Heart right ventricle (tissue), 16 donors: ENCODE data around the gene ATP13A3. TPM values are rescaled to one million over a fixed set of nuclear protein-coding genes. Genes with fewer than 3 reads are reported as not detected.

Experiments used
- ATAC-seq, 8 donors: fragments of 200-7000 bp; cut with Tn5 transposase; one replicate each; pipeline ENCODE4 v1.9.1; 2020; ENCODE audit warnings: mild to moderate bottlenecking in 8 of 8, moderate library complexity in 8 of 8, moderate number of reproducible peaks in 1 of 8
- DNase-seq, 2 donors: peaks; one replicate each; pipeline ENCODE4 v3.0.0-alpha.2; 2020
- H3K27ac ChIP-seq, 10 donors: fragments of 200-600 bp; sonication (generic) in 2 of 10; one replicate each; pipeline versions ENCODE4 v1.5.0 to v1.8.0; 2020 to 2022; ENCODE audit warnings: mild to moderate bottlenecking in 3 of 10
- H3K27me3 ChIP-seq, 7 donors: fragments of 200-600 bp; one replicate each; pipeline ENCODE4 v1.8.0; 2021 to 2022; ENCODE audit warnings: mild to moderate bottlenecking in 2 of 7
- H3K36me3 ChIP-seq, 9 donors: fragments of 200-600 bp; sonication (generic) in 1 of 9; one replicate each; pipeline versions ENCODE4 v1.5.0 to v1.8.0; 2020 to 2022; ENCODE audit warnings: mild to moderate bottlenecking in 2 of 9
- H3K4me1 ChIP-seq, 9 donors: fragments of 200-600 bp; sonication (generic) in 1 of 9; one replicate each; pipeline versions ENCODE4 v1.5.0 to v1.8.0; 2020 to 2022; ENCODE audit warnings: mild to moderate bottlenecking in 4 of 9
- H3K4me3 ChIP-seq, 10 donors: fragments of 200-600 bp; sonication (generic) in 2 of 10; one replicate each; pipeline versions ENCODE4 v1.5.0 to v1.8.0; 2020 to 2022; ENCODE audit warnings: mild to moderate bottlenecking in 7 of 10, moderate library complexity in 2 of 10
- H3K9me3 ChIP-seq, 11 donors: fragments of 200-600 bp in 10 of 11; sonication (generic) in 2 of 11; one replicate each; pipeline versions ENCODE4 v1.5.0 to v1.8.0; 2013 to 2022; ENCODE audit warnings: mild to moderate bottlenecking in 2 of 11, control low read depth in 1 of 11, moderate library complexity in 1 of 11
- CTCF ChIP-seq, 9 donors: fragments of 200-600 bp; sonication (generic) in 2 of 9; IDR thresholded peaks; one replicate each; pipeline versions ENCODE4 v1.5.0 to v1.8.0; 2021 to 2022; ENCODE audit warnings: antibody characterized with exemption in 9 of 9, mild to moderate bottlenecking in 5 of 9, moderate library complexity in 1 of 9
- WGBS, 2 donors: extraction: QIAGEN DNeasy Blood & Tissue Kit; methylation state at CpG; one replicate each; pipeline ENCODE4 v1.1.7; 2013; ENCODE audit warnings: inconsistent platforms in 1 of 2; 5-methylcytosine and 5-hydroxymethylcytosine counted together
- intact Hi-C, 10 donors: fragments of 100-400 bp; cut with DNase I; formaldehyde crosslinking; loops; one replicate each; pipeline versions ENCODE4 v1.11.1 to v1.14.2; 2022
- polyA plus RNA-seq, 2 donors: library from polyadenylated mRNA; stranded (reverse); fragments of 200-250 nt; gene quantifications; one replicate each; pipeline ENCODE4 v1.2.3, GENCODE V29; 2013
- total RNA-seq, 10 donors: library from RNA; stranded (reverse); fragmentation: NEBNext Ultra II Directional in 3 of 10; extraction: Animal tissue kit (Norgen Biotek cat#: 25700) in 3 of 10; gene quantifications; one replicate each; pipeline versions ENCODE4 v1.2.1 to v1.2.4, GENCODE V29; 2021 to 2023
- donor health status: Arrhythmogenic right ventricular cardiomyopathy.
- donor health status: ischemic (EF 13 %, LVEDD 7.1; RV severe dilation, severe dysfunction).
- donor health status: healthy with polysubstance abuse.
- donor health status: DM: no; HTN: yes; CAD: no.
- donor health status: DM: no; HTN: no; CAD: no.
- donor health status: ischemic (EF 25% LVEDD 6.9; RV normal size, moderate dysfunction).
- donor health status: ischemic (EF 25% LVEDD 5.7; RV mildly dilated, moderate dysfunction).
- donor health status: healthy.
- donor health status: DM: yes; HTN: yes; CAD: no.
- donor health status: Ischemic cardiomyopathy.
- donor health status: ischemic (EF 35%, LVEDD 5.7; RV mildly dilated, moderate dysfunction).
- donor health status: nonischemic (EF 11% LVEDD 7.7; RV severe dilation, severe dysfunction).
- donor health status: DM: yes; HTN: yes; CAD: no.
- donor health status: PGD.
- donor health status: ischemic (EF 29% LVEDD 5.4; RV normal size, mild dysfunction).
- donor health status: nonischemic (EF 23%, LVEDD 6.1; RV moderate dilation, normal function).

The ATP13A3 gene
- total and polyA plus RNA-seq, 12 donors: 31.0 to 195 (median 87.8) TPM

GRCh38 chr3:194492001-194492400 is 5.2 kb upstream of the ATP13A3 start:
- H3K9me3 ChIP-seq: no peaks in the 10 kb centered on the region
- WGBS, 2 donors: 88 to 91% methylated on average over 5 of the region's 5 CpGs
- ATAC-seq: no peak
- H3K36me3 ChIP-seq: no peaks in the 10 kb centered on the region
- H3K27me3 ChIP-seq: no peaks in the 10 kb centered on the region
- no peak overlapping the region for H3K4me3 ChIP-seq
- no peak for DNase-seq
- peaks cover 0 to 78% (median 10%) of the 10 kb centered on the region in 9 donors for H3K4me1 ChIP-seq
- intact Hi-C loops: no loop called here
- TF ChIP-seq CTCF (IDR thresholded peaks at IDR 0.05): no peak
- H3K27ac ChIP-seq: peak overlapping the region in 1 of 10 donors; percentile 42

GRCh38 chr3:194489736-194490612 is 3.2 kb upstream of the ATP13A3 start:
- peak overlapping the region in 3 of 10 donors; percentile 0 to 96 (median 5) for H3K27ac ChIP-seq
- no peaks in the 10 kb centered on the region for H3K9me3 ChIP-seq
- intact Hi-C loops: loop anchor here in 7 of 10 donors (5.0 to 10.0 kb wide), 4 partner anchors 82 to 92 kb away; no protein-coding TSS in a partner anchor
- H3K27me3 ChIP-seq: no peaks in the 10 kb centered on the region
- WGBS, 2 donors: 82 to 85% methylated on average over 7 of the region's 7 CpGs
- DNase-seq (no peak), ATAC-seq (no peak)
- TF ChIP-seq CTCF (IDR thresholded peaks at IDR 0.05): no peak
- no peaks in the 10 kb centered on the region for H3K36me3 ChIP-seq
- H3K4me3 ChIP-seq: peak overlapping the region in 1 of 10 donors; percentile 0
- H3K4me1 ChIP-seq: peaks cover 0 to 70% (median 21%) of the 10 kb centered on the region in 9 donors

- DNase-seq (no peak), ATAC-seq (no peak)
- intact Hi-C loops: loop anchor here in 7 of 10 donors (5.0 to 10.0 kb wide), 4 partner anchors 84 to 94 kb away; no protein-coding TSS in a partner anchor
- Histone ChIP-seq H3K4me1 (peaks cover 0 to 73% (median 36%) of the 10 kb centered on the region in 9 donors), H3K27me3 (no peaks in the 10 kb centered on the region), H3K36me3 (peaks cover 0 to 17% (median 0%) of the 10 kb centered on the region in 9 donors), H3K9me3 (no peaks in the 10 kb centered on the region), H3K27ac (peak overlapping the region in 8 of 10 donors; percentile 80 to 96 (median 90)), H3K4me3 (peak overlapping the region in 7 of 10 donors; percentile 63 to 87 (median 79))
- WGBS, 2 donors: 66 to 73% methylated on average over 10 of the region's 10 CpGs
- no peak for TF ChIP-seq CTCF (IDR thresholded peaks at IDR 0.05)
These were observed 1.4 kb upstream of the ATP13A3 start for GRCh38 chr3:194488055-194488742.
